ENCODE results near the gene PRKAR1B. TPM values are rescaled to one million over a fixed set of nuclear protein-coding genes. Genes with fewer than 3 reads are reported as not detected.
A peak's percentile ranks its signal among the peaks of the same experiment; 100 is the strongest.
"Not testable (repeated sequence)": the region's sequence is repeated elsewhere in the genome, so short reads cannot be mapped to it uniquely, and the experiment has no call there.

The PRKAR1B gene
- total RNA-seq, 1 donor from 2014 or later = 16.5 TPM

GRCh38 chr7:562789-563628 lies 164.1 kb downstream of the PRKAR1B start:
- ATAC-seq (no peak), DNase-seq (no peak)
- intact Hi-C loops (cut with micrococcal nuclease) = no loop called here

- no peak for DNase-seq
- no peak for ATAC-seq
- intact Hi-C loops (cut with micrococcal nuclease) = no loop called here
Observed at GRCh38 chr7:562374-562675, 164.8 kb downstream of the PRKAR1B start.

- DNase-seq (no peak), ATAC-seq (peak; percentile 27)
- intact Hi-C loops (cut with micrococcal nuclease) = no loop called here
Observed at GRCh38 chr7:561631-562373, 165.3 kb downstream of the PRKAR1B start.

DNA sequence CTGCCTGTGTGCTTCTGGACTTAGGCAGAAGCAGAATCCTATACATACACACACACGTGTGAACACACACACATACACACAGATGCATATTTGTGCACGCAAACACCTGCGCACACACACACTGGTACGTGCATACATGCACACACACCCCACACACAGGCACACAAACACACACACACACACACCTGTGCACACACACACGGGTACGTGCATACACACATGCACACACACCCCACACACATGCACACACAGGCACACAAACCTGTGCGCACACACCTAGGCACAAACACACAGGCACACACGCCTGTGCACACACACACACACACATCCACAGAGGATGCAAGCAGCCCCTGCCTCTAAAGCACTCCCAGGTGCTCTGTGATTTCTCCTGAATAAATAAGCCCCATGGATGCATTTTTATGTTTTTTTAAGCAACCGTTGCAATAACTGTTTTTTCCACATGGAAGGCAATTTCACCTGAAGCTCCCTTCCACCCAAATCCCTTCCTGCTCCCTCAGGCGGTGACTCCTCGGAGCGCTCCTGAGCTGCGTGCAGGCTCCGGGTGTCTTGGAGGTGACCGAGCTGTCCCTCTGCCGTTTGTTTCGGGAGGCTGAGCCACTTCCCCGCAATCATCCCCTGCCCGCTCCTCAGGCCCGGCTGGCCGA lies 166.0 kb downstream of the PRKAR1B start:
- DNase-seq (no peak), ATAC-seq (no peak)
- intact Hi-C loops (cut with micrococcal nuclease) = no loop called here

DNA sequence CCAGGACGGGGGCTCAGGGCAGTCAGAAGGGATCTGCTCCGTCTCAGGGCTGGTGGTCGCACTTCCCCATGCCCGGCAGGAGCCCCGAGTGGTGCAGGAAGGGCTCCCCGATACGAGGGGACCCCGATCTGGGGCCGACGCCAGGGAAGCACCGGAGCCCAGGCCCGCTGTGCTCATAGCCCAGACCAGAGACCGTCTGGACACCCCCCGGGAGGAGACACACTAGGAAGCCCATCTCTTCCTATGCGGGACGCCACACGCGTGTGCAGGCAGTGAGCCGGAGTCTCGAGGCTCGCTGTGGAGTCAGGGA lies 167.7 kb downstream of the PRKAR1B start:
- no peak for DNase-seq
- intact Hi-C loops (cut with micrococcal nuclease) = no loop called here

DNA sequence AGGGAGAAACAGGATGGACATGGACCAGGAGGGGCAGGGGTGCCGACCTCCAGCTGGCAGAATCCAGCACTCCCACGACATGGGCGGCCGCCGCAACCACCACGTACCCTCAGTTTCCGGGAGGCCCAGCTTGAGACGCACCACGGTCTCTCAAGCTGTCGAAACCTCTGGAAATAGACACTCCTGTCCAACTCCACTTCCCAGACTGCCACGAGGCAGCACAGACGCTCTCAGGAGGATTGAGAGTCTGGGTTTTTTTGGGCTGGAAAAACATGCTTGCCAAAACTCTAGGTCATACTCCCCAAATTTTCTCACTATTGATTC lies 169.6 kb downstream of the PRKAR1B start:
- ATAC-seq (peak; percentile 50), DNase-seq (no peak)
- intact Hi-C loops (cut with micrococcal nuclease) = no loop called here

More for the DNA sequence above, 167.7 kb downstream of the PRKAR1B start:
- ATAC-seq = no peak

DNA sequence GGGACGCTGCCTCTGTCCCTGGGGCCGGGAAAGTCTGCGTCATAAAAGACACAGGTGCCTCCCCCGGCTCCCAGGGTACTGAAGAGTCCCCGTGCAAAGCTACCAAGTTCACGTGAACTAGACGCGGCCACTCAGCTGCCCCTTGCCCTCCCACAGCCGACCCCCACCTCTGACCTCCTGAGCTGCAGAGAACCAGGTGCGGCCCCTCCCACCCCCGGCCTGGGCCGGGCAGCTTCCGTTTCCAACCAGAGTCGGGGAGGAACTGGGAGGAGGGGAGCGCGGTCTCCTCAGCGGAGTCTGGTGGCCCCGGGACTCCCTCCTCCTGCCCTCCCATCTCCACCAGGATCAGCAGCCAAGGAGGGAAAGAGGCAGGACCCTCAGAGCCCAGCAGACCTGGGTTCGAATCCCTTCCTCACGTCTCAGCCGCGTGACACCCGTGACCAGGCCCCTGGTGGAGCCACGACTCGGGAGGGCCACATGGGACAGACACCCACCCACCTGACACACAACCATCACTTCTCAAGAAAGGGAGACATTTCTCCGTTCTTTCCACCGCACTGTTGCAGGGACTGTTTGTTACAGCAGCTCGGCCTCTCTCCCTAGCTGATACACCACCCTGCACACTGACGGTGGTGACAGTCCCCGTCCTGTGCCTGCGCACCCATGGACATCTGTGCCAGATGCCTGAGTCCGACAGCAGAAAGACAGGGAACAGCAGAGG lies 170.1 kb downstream of the PRKAR1B start:
- ATAC-seq (no peak), DNase-seq (no peak)
- intact Hi-C loops (cut with micrococcal nuclease) = no loop called here

DNA sequence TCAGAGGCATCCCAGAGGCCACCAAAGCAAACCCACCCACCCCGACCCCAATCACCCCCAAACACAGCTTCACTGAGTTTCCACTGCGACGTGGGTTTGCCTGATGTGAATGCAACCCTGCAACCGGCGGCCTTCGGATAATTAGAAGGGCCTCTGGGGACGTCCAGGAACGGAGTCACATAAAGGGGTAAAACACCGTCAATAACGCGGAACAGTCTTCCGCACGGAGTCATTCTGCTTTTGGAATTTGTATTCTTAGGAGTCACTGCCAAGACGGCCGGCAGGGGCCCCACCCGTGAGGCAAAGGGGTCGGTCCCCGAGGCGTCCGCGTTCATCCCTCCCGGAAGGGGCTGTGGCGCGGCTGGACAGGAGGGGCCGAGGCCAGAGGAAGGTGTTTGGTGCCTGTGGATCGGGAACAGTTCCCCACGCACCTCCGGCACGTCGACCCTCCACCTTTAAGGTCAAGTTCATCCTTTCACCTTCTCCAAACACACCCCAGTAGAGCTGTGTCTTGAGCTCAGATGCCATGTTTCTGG lies 170.7 kb downstream of the PRKAR1B start:
- intact Hi-C loops (cut with micrococcal nuclease) = no loop called here
- ATAC-seq (no peak), DNase-seq (no peak)

GRCh38 chr7:555551-556160 lies 171.4 kb downstream of the PRKAR1B start:
- DNase-seq (no peak), ATAC-seq (no peak)
- intact Hi-C loops (cut with micrococcal nuclease) = no loop called here

DNA sequence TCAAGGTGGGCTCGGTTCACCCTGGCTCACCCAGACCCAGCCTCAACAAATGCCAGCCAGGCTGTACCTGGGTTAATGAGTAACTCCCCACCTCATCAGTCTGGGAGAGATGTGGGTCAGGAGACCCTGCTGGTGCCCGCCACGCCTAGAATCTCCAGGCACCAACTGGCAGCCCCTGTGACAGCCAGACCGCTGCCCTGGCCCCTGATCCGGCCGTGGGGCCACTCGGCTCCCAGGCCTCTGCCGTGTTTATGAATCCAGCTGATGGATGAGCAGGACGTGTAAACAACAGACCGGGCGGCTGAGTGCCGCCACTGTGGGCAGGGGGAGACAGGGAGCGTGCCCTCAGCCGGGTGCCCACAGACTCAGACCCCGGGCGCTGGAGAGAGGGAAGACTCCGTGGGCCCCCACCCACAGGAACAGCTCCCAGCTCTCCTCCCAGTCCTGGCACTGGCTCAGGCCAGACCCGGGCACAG lies 173.4 kb downstream of the PRKAR1B start:
- ATAC-seq = no peak

DNA sequence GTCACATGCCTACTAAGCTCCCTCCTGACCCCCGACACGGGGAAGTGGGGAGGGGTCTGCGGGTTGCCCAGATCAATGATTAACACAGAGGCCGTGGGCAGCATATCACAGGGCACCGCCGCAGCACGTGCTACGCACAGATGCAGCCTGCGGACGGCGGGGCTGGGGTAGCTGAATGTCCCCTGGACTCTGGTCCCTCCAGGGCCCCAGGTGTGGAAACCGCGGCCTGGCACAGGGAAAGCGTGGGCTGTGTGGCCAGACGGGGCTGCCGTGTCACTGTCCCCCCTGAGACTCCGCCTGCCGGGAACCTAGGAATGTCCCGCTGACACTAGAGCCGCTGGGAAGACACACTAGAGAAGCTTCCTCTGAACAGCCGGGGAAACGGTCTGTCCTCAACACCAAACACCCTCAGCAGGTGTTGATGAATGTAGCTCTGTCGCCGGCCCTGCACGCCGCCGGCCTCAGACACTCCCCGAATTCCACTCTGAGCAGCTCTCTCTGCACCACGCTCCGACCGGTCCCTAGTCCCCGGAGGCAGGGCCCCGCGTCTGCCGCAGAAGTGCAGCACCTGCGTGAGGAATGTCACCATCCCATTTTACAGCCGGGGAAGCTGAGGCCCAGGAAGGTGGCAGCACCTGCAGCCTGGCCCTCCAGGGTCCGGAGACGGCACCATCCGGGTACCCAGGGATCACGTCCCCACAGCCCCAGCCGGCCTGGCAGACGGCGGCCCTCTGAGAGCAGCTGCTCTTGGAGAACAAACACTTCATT lies 174.0 kb downstream of the PRKAR1B start:
- intact Hi-C loops (cut with micrococcal nuclease) = no loop called here
- DNase-seq = no peak
- no peak for ATAC-seq

More for the DNA sequence above, 173.4 kb downstream of the PRKAR1B start:
- DNase-seq = no peak
- intact Hi-C loops (cut with micrococcal nuclease) = no loop called here

GRCh38 chr7:552151-552867 lies 174.8 kb downstream of the PRKAR1B start:
- DNase-seq; intact Hi-C loops (cut with micrococcal nuclease); ATAC-seq: not testable (repeated sequence)

DNA sequence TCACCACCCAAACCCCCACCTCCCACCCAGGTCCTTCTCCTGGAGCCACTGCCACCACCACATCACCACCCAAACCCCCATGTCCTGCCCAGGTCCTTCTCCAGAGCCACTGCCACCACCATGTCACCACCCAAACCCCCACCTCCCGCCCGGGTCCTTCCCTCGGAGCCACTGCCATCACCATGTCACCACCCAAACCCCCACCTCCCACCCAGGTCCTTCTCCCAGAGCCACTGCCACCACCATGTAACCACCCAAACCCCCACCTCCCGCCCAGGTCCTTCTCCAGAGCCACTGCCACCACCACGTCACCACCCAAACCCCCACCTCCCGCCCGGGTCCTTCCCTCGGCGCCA lies 175.5 kb downstream of the PRKAR1B start:
- intact Hi-C loops (cut with micrococcal nuclease); ATAC-seq; DNase-seq: not testable (repeated sequence)

DNA sequence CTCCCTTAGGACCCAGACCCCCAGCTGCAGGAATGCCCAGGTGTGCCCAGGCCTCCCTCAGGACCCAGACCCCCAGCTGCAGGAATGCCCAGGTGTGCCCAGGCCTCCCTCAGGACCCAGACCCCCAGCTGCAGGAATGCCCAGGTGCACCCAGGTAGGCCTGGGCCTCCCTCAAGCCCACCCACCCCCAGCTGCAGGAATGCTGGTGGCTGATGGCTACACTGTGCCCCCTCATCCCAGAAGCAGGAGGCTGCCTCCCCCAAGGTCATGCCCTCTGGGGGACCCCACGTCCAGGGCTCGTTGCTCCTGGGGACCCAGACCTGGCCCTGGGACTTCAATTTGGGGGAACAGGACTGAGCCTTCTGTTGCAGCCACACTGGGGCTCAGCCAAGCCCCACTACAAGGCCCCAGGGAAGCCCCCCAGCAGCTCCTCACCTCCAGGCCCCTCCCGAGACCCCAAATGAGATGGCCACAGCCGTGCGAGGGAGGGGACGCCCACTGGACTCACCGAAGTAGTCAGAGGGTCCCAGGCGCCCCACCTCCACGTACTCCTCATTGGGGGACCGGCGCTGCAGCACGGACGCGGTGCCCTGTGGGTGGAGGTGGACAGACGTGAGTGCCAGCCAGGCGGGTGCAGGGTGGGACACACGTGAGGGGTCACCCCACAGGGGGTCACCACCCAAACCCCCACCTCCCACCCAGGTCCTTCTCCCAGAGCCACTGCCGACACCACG lies 176.0 kb downstream of the PRKAR1B start:
- intact Hi-C loops (cut with micrococcal nuclease) = no loop called here
- DNase-seq (no peak), ATAC-seq (no peak)

- ATAC-seq (no peak), DNase-seq (no peak)
- intact Hi-C loops (cut with micrococcal nuclease) = no loop called here
Observed at GRCh38 chr7:549891-550625, 177.0 kb downstream of the PRKAR1B start.

GRCh38 chr7:549066-549890 lies 177.8 kb downstream of the PRKAR1B start:
- intact Hi-C loops (cut with micrococcal nuclease) = no loop called here
- no peak for ATAC-seq
- DNase-seq = no peak

Data from left ventricle myocardium superior (tissue), 1 donor.